HEK293T (cell line): ENCODE measurements around the gene CNGA3.
"Not testable (repeated sequence)": the region's sequence is repeated elsewhere in the genome, so short reads cannot be mapped to it uniquely, and the experiment has no call there.

ENCODE experiments used
- CTCF ChIA-PET: fragments of 350-600 bp; formaldehyde crosslinking; extraction: SDS; loops from one replicate; lab custom pipeline; 2021; ENCODE audit warnings: antibody characterized with exemption, inconsistent platforms; lab: Yijun Ruan, JAX
- POLR2A ChIA-PET: fragments of 350-600 bp; formaldehyde crosslinking; extraction: SDS; loops from one replicate; lab custom pipeline; 2020; ENCODE audit warnings: antibody characterized with exemption, inconsistent platforms; lab: Yijun Ruan, JAX
- DNase-seq: peaks from one replicate; pipeline ENCODE4 v3.0.0; 2012; ENCODE audit warnings: mixed read lengths; ENCODE audit errors: extremely low spot score
- ARNT ChIP-seq: fragments of 450-650 bp; IDR thresholded peaks from 2 replicates; pipeline ENCODE4 v1.6.1; 2017; ENCODE audit warnings: mild to moderate bottlenecking
- BHLHE40 ChIP-seq: fragments of 450-650 bp; IDR thresholded peaks from 2 replicates; pipeline ENCODE4 v1.6.1; 2016; ENCODE audit warnings: mild to moderate bottlenecking, moderate library complexity, borderline replicate concordance
- CTBP1 ChIP-seq: fragments of 450-650 bp; IDR thresholded peaks from 2 replicates; pipeline ENCODE4 v1.6.1; 2016; ENCODE audit warnings: borderline replicate concordance
- ELF4 ChIP-seq: fragments of 450-650 bp; IDR thresholded peaks from 2 replicates; pipeline ENCODE4 v1.6.1; 2017; ENCODE audit warnings: antibody characterized with exemption
- FOXA1 ChIP-seq: fragments of 450-650 bp; IDR thresholded peaks from 2 replicates; pipeline ENCODE4 v1.6.1; 2016; ENCODE audit warnings: mild to moderate bottlenecking
- FOXK2 ChIP-seq: fragments of 450-650 bp; IDR thresholded peaks from 2 replicates; pipeline ENCODE4 v1.6.1; 2016; ENCODE audit warnings: mild to moderate bottlenecking
- FOXM1 ChIP-seq: fragments of 450-650 bp; IDR thresholded peaks from 2 replicates; pipeline ENCODE4 v1.6.1; 2017; ENCODE audit warnings: mild to moderate bottlenecking, borderline replicate concordance
- HDGF ChIP-seq: fragments of 450-650 bp; IDR thresholded peaks from 2 replicates; pipeline ENCODE4 v1.6.1; 2017; ENCODE audit warnings: antibody characterized with exemption, borderline replicate concordance
- L3MBTL2 ChIP-seq: fragments of 450-650 bp; conservative IDR thresholded peaks from 2 replicates; pipeline ENCODE4 v1.6.1; 2016; ENCODE audit warnings: mild to moderate bottlenecking
- LEF1 ChIP-seq: fragments of 450-650 bp; IDR thresholded peaks from 2 replicates; pipeline ENCODE4 v1.6.1; 2017; ENCODE audit warnings: mild to moderate bottlenecking, borderline replicate concordance
- NFRKB ChIP-seq: fragments of 450-650 bp; IDR thresholded peaks from 2 replicates; pipeline ENCODE4 v1.6.1; 2016; ENCODE audit warnings: mild to moderate bottlenecking, moderate library complexity
- PKNOX1 ChIP-seq: fragments of 450-650 bp; IDR thresholded peaks from 2 replicates; pipeline ENCODE4 v1.6.1; 2016
- SP1 ChIP-seq: fragments of 450-650 bp; IDR thresholded peaks from 2 replicates; pipeline ENCODE4 v1.6.1; 2017
- SUZ12 ChIP-seq: fragments of 450-650 bp; IDR thresholded peaks from 2 replicates; pipeline ENCODE4 v1.6.1; 2016; ENCODE audit warnings: mild to moderate bottlenecking
- TARDBP ChIP-seq: fragments of 450-650 bp; IDR thresholded peaks from 2 replicates; pipeline ENCODE4 v1.6.1; 2016
- ZNF384 ChIP-seq: fragments of 450-650 bp; IDR thresholded peaks from 2 replicates; pipeline ENCODE4 v1.6.1; 2016

Gene CNGA3

GRCh38 chr2:98422449-98422848 is 76.2 kb downstream of the CNGA3 start:
- ChIA-PET CTCF (no interaction called here), POLR2A (no interaction called here)
- no peak for TF ChIP-seq CTBP1
- TF ChIP-seq NFRKB = no peak
- no peak for TF ChIP-seq SP1
- no peak for TF ChIP-seq BHLHE40
- no peak for TF ChIP-seq TARDBP
- no peak for TF ChIP-seq FOXK2
- no peak for TF ChIP-seq L3MBTL2
- no peak for TF ChIP-seq PKNOX1
- no peak for TF ChIP-seq ZNF384
- no peak for TF ChIP-seq ELF4
- TF ChIP-seq FOXM1 = no peak
- no peak for TF ChIP-seq SUZ12
- TF ChIP-seq HDGF = no peak
- TF ChIP-seq ARNT = no peak
- no peak for TF ChIP-seq LEF1
- no peak for TF ChIP-seq FOXA1
- no peak for DNase-seq

GRCh38 chr2:98426771-98427170 is 80.5 kb downstream of the CNGA3 start:
- no peak for DNase-seq
- ChIA-PET CTCF (no interaction called here), POLR2A (no interaction called here)
- TF ChIP-seq L3MBTL2 (no peak), FOXA1 (no peak), FOXK2 (no peak), SUZ12 (no peak), SP1 (no peak), NFRKB (no peak), ARNT (no peak)

- no peak for DNase-seq
- ChIA-PET CTCF (no interaction called here), POLR2A (no interaction called here)
Observed at GRCh38 chr2:98432145-98432544, 85.9 kb downstream of the CNGA3 start.

GRCh38 chr2:98433363-98433964 is 87.2 kb downstream of the CNGA3 start:
- ChIA-PET POLR2A (no interaction called here), CTCF (no interaction called here)
- DNase-seq = no peak
- TF ChIP-seq FOXK2 (no peak), ZNF384 (no peak), PKNOX1 (no peak), LEF1 (no peak), ARNT (no peak), ELF4 (no peak), SUZ12 (no peak), SP1 (no peak), FOXM1 (no peak), FOXA1 (no peak), L3MBTL2 (no peak), TARDBP (no peak), HDGF (no peak), BHLHE40 (no peak), NFRKB (no peak)

More at GRCh38 chr2:98432145-98432544, 85.9 kb downstream of the CNGA3 start:
- TF ChIP-seq HDGF = no peak
- no peak for TF ChIP-seq ZNF384
- no peak for TF ChIP-seq ELF4
- no peak for TF ChIP-seq NFRKB
- TF ChIP-seq LEF1 = no peak
- TF ChIP-seq SUZ12 = no peak
- no peak for TF ChIP-seq PKNOX1
- TF ChIP-seq FOXA1 = no peak
- no peak for TF ChIP-seq FOXM1
- TF ChIP-seq L3MBTL2 = no peak
- TF ChIP-seq ARNT = no peak
- TF ChIP-seq TARDBP = no peak
- TF ChIP-seq BHLHE40 = no peak
- no peak for TF ChIP-seq SP1
- no peak for TF ChIP-seq CTBP1
- TF ChIP-seq FOXK2 = no peak

- CTCF ChIA-PET = interaction anchor here (0.6 kb wide), 1 partner anchor 49 kb away, joined by 3 read pairs; no protein-coding TSS in a partner anchor
- POLR2A ChIA-PET = no interaction called here
- DNase-seq = no peak
- TF ChIP-seq SP1 (no peak), FOXM1 (no peak), HDGF (no peak), ARNT (no peak), FOXA1 (no peak), NFRKB (no peak), SUZ12 (no peak), PKNOX1 (no peak), L3MBTL2 (no peak), CTBP1 (no peak)
Observed at GRCh38 chr2:98434492-98434891, 88.2 kb downstream of the CNGA3 start.

- POLR2A ChIA-PET, CTCF ChIA-PET, DNase-seq: not testable (repeated sequence)
Observed at GRCh38 chr2:98435670-98436069, 89.4 kb downstream of the CNGA3 start.
